Ascending aorta (tissue), 2 donors: ENCODE results near the gene KIN. TPM values are rescaled to one million over a fixed set of nuclear protein-coding genes. Genes with fewer than 3 reads are reported as not detected.

Source experiments
- DNase-seq, 2 donors: peaks; one replicate each; pipeline ENCODE4 v3.0.0-alpha.2; 2019; ENCODE audit warnings: low spot score in 2 of 2
- H3K27ac ChIP-seq, 2 donors: fragments of 200-600 bp; sonication (generic); one replicate each; pipeline ENCODE4 v1.5.1; 2016 to 2017; ENCODE audit warnings: mild to moderate bottlenecking in 1 of 2
- H3K27me3 ChIP-seq: fragments of 200-600 bp; sonication (generic); one replicate; pipeline ENCODE4 v1.5.1; 2017
- H3K36me3 ChIP-seq, 2 donors: fragments of 200-600 bp; sonication (generic); one replicate each; pipeline ENCODE4 v1.5.1; 2016
- H3K4me1 ChIP-seq, 2 donors: fragments of 200-600 bp; sonication (generic); one replicate each; pipeline ENCODE4 v1.5.1; 2016 to 2017; ENCODE audit warnings: mild to moderate bottlenecking in 1 of 2
- H3K4me3 ChIP-seq, 2 donors: fragments of 200-600 bp; sonication (generic); one replicate each; pipeline ENCODE4 v1.5.1; 2016 to 2017; ENCODE audit warnings: mild to moderate bottlenecking in 1 of 2
- H3K9me3 ChIP-seq, 2 donors: fragments of 200-600 bp; sonication (generic); one replicate each; pipeline ENCODE4 v1.5.1; 2016
- CTCF ChIP-seq, 3 experiments: fragments of 200-600 bp in 2 of 3; fragments of 450-650 bp in 1 of 3; sonication (generic) in 2 of 3; IDR thresholded peaks; one replicate each; pipeline ENCODE4 v1.5.1; 2016 to 2019; ENCODE audit warnings: antibody characterized with exemption in 3 of 3, mild to moderate bottlenecking in 1 of 3, moderate library complexity in 1 of 3
- intact Hi-C: fragments of 100-400 bp; cut with DNase I; formaldehyde crosslinking; loops from one replicate; pipeline ENCODE4 v1.15.1; 2023
- total RNA-seq: library from RNA; depleted of rRNA; stranded (reverse); fragments of >200 nt; gene quantifications from one replicate; pipeline ENCODE4 v1.1.0, GENCODE V29; 2016

KIN gene
- total RNA-seq, 1 donor from 2014 or later: 8.1 TPM

DNA sequence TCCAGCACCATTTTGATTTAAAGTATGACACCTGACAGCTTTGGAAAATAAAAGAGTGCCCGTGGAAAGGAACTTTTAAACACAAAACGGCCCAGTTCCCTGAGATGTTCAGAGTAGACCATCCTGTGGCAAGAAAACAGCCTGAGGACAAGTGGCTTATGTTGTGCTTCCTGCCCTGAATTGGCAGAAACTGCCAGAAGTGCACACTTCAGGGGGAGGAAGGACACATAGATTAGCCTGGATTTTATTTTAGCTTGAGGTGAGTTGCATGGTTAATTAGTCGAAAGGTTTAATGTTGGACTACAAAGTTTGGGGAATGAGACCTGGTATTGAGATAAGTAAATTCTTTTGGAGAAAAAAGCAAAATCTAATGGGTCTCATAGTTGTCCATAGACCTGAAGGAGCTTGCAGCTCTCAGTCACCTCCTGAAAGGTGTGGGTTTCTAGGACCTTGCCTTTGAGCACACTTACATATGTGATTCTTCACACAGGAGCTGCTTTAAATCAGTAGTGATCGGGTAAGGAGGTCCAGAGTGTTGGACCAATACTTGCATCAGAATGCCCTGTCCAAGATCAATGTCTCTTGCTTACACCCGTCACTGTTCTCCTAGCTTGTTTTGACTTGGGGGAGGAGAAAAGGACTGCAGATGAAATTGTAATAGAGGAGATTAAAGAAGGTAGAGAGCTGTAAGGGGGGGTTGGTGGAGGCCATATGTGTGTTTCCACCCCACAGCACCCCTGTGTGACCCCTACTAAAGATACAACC lies 79.8 kb downstream of the KIN start:
- intact Hi-C loops: no loop called here

DNA sequence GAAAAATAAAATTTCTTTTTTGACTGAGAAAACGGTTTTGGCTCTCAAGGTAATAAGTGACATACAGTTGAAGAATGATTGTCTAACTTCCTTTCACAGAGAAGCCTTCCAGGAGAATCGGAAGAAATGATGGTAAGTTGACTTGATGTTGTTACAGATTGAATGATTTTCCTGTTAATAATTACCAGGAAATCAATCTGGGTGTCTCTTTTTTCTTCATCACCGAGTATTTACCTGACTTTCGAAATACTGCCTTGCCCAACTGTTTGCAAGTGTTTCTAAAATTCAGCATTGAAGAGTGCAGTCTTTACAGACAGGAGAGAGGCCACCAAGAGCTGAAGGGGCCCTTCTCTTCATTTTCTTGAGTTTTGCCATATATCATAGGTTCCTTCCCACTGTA lies 80.7 kb downstream of the KIN start:
- H3K27ac ChIP-seq: no peak overlapping the region
- H3K4me3 ChIP-seq: no peak overlapping the region
- intact Hi-C loops: no loop called here
- no peaks in the 10 kb centered on the region for H3K27me3 ChIP-seq
- TF ChIP-seq CTCF (IDR thresholded peaks at IDR 0.05): no peak
- H3K4me1 ChIP-seq: no peaks in the 10 kb centered on the region
- no peak for DNase-seq
- no peaks in the 10 kb centered on the region for H3K9me3 ChIP-seq
- H3K36me3 ChIP-seq: no peaks in the 10 kb centered on the region

More for the DNA sequence above, 79.8 kb downstream of the KIN start:
- Histone ChIP-seq H3K4me3 (no peak overlapping the region), H3K9me3 (no peaks in the 10 kb centered on the region), H3K36me3 (no peaks in the 10 kb centered on the region), H3K27me3 (no peaks in the 10 kb centered on the region), H3K4me1 (no peaks in the 10 kb centered on the region), H3K27ac (no peak overlapping the region)
- no peak for TF ChIP-seq CTCF (IDR thresholded peaks at IDR 0.05)
- DNase-seq: no peak

DNA sequence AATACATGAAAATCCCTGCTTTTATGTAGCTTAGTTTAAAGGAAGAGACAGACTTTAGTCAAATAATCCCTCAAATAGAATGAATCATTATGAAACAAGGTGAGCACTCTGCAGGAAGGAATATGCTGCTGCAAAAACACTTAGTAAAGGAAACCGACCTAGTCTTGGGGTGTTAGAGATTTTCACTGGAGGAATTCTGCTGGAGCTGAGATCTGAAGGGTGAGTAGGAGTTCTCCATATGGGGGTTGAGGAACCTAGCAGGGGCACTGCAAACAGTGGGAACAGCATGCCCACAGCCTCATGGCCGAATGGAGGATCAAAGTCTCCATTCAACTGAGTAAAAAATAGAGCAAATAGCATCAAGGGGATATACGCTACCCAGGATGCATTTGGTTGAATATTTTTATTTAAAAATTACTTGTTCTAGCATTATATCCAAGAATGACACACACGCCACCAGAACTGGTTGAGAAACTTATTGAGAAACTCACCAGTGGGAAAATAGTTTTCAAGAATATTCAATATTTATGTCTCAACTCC lies 81.2 kb downstream of the KIN start:
- H3K27me3 ChIP-seq: no peaks in the 10 kb centered on the region
- H3K27ac ChIP-seq: no peak overlapping the region
- no peaks in the 10 kb centered on the region for H3K9me3 ChIP-seq
- no peaks in the 10 kb centered on the region for H3K4me1 ChIP-seq
- no peak for TF ChIP-seq CTCF (IDR thresholded peaks at IDR 0.05)
- intact Hi-C loops: no loop called here
- H3K4me3 ChIP-seq: no peak overlapping the region
- DNase-seq: no peak
- H3K36me3 ChIP-seq: no peaks in the 10 kb centered on the region

GRCh38 chr10:7705341-7705740 lies 82.5 kb downstream of the KIN start:
- Histone ChIP-seq H3K36me3 (no peaks in the 10 kb centered on the region), H3K27me3 (no peaks in the 10 kb centered on the region), H3K27ac (no peak overlapping the region), H3K9me3 (no peaks in the 10 kb centered on the region), H3K4me3 (no peak overlapping the region), H3K4me1 (no peaks in the 10 kb centered on the region)
- no peak for DNase-seq
- intact Hi-C loops: no loop called here
- no peak for TF ChIP-seq CTCF (IDR thresholded peaks at IDR 0.05)

DNA sequence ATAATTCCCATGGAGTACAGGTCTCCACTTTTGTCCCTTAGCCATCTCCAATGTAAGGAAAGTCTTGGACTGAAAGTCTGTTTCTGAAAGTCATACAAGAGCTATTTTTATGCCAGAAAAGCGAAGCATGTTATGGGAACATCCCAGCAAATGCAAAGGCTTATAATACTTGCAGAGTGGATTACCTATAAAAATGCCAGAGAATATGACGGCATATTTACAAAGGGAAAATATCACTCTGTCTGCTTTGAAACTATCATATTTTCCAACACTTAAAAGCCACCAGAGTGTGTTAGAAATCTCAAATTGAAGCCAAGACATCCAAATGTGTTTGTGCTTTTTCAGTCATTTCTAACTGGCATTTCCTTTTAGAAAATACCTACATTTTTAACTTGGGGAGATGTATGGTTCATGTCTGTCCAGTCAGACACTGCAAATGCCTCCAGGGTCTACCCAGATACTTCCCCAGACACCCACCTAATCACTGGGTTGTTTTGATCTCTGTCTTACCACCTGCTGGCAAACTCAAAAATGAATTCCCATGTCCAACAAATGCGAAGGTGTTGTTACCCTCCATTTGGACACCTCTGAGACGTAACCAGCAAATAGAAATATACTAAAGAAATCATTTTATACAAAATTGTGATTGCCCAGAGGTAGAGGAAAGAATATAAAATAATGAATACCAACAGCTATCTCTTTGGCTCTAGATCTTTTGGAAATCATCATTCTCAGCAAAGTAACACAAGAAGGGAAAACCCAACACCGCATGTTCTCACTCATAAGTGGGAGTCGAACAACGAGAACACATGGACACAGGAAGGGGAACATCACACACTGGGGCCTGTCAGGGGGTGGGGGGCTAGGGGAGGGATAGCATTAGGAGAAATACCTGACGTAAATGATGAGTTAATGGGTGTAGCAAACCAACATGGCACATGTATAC lies 83.4 kb downstream of the KIN start:
- no peaks in the 10 kb centered on the region for H3K4me1 ChIP-seq
- H3K27ac ChIP-seq: no peak overlapping the region
- no peak for TF ChIP-seq CTCF (IDR thresholded peaks at IDR 0.05)
- H3K27me3 ChIP-seq: no peaks in the 10 kb centered on the region
- intact Hi-C loops: no loop called here
- no peak overlapping the region for H3K4me3 ChIP-seq
- no peaks in the 10 kb centered on the region for H3K36me3 ChIP-seq
- H3K9me3 ChIP-seq: no peaks in the 10 kb centered on the region
- DNase-seq: no peak
